VCaP (cell line): ENCODE measurements around the gene DGAT2L6.

Experiments used
- H3K27ac ChIP-seq: fragments of 450-650 bp; 2 replicates; pipeline ENCODE4 v1.5.1; 2017
- CTCF ChIP-seq: fragments of 450-650 bp; conservative IDR thresholded peaks from 2 replicates; pipeline ENCODE4 v1.5.1; 2017; ENCODE audit warnings: mild to moderate bottlenecking, moderate library complexity

Gene DGAT2L6

GRCh38 chrX:70172221-70172620 lies 5.1 kb upstream of the DGAT2L6 start:
- peak overlapping the region; percentile 34 for H3K27ac ChIP-seq
- TF ChIP-seq CTCF: no peak

DNA sequence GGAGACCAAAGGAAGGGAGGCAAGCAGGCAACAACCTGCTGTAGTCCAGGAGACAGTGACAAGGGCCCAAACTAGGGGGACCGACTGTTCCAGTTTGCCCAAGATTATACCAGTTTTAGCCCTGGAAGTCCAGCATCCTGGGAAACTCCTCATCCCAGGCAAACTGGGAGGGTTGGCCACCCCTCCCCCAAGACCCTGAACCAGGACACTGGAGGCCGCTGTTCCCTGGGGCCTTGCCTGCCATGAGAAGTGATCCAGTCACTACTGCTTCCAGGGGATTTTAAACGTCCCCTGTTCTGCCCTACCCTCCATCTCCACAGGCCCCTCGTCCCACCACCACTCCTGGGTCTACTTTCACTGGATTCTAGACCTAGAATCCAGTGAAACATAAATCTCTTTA lies 4.3 kb upstream of the DGAT2L6 start:
- peak overlapping the region; percentile 34 for H3K27ac ChIP-seq
- TF ChIP-seq CTCF: no peak

DNA sequence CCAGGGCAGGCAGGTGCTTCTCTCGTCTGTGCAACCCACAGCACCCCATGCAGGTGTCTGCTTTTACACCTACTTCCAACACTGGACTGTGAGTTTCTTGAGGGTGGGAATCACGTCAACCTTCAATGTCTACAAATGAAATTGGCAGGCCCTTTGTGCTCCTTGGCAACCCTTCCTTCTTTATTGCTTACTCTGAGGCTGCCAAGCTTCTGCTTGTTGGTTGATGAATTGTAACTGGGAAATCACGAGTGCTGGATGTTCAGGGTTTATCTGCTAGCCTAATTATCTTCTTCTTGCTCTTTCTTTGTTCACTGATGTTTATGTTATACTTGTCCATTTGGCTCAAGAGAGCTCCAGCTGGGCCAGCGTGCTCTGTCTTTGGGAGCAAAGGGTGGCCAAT lies 2.5 kb upstream of the DGAT2L6 start:
- no peak for TF ChIP-seq CTCF
- H3K27ac ChIP-seq: peak overlapping the region; percentile 80

- TF ChIP-seq CTCF: no peak
- H3K27ac ChIP-seq: peak overlapping the region; percentile 80
These were observed 1.9 kb upstream of the DGAT2L6 start for GRCh38 chrX:70175338-70175737.

DNA sequence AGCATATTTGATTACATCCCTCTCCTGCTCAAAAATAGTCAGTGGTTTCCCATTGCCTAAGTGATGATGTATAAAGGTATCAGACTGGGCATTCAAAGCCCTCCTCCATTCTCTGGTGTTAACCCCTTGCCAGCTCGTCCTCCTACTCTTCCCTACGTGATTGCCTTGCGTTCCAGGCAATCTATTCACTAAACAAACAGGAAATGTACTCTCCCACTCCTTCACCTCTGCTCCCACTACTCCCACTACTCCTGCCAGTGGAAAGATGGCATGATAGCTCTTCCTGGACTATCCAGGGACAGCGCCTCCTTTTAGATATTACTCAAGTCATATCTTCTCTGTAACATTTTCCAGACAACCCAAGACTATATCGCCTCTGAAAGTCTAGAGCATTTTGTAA lies 5.8 kb downstream of the DGAT2L6 start:
- no peak overlapping the region for H3K27ac ChIP-seq
- no peak for TF ChIP-seq CTCF

DNA sequence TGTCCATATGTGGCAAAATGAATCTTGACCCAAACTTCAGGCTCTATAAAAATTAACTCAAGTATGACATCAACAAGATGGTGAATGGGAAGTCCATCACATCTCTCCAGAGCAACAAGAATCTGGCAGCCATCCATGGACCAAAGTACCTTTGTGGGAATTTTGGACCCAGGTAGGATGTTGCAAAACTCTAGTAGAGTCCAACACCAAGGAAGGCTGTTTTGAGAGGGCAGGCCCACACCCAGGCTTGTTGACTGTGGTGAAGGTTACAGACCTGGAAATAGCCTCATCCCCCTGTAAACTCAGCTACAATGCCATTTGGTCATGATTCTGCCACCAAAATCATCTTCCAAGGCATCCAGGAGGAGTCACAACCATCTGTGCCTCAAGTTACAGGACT lies 12.9 kb downstream of the DGAT2L6 start:
- no peak for TF ChIP-seq CTCF
- H3K27ac ChIP-seq: no peak overlapping the region

GRCh38 chrX:70196961-70197720 lies 19.9 kb downstream of the DGAT2L6 start:
- H3K27ac ChIP-seq: no peak overlapping the region
- TF ChIP-seq CTCF: peak; percentile 77
